ENCODE data around the gene COL4A1.
"Not testable (repeated sequence)": the region's sequence is repeated elsewhere in the genome, so short reads cannot be mapped to it uniquely, and the experiment has no call there.

COL4A1 gene

DNA sequence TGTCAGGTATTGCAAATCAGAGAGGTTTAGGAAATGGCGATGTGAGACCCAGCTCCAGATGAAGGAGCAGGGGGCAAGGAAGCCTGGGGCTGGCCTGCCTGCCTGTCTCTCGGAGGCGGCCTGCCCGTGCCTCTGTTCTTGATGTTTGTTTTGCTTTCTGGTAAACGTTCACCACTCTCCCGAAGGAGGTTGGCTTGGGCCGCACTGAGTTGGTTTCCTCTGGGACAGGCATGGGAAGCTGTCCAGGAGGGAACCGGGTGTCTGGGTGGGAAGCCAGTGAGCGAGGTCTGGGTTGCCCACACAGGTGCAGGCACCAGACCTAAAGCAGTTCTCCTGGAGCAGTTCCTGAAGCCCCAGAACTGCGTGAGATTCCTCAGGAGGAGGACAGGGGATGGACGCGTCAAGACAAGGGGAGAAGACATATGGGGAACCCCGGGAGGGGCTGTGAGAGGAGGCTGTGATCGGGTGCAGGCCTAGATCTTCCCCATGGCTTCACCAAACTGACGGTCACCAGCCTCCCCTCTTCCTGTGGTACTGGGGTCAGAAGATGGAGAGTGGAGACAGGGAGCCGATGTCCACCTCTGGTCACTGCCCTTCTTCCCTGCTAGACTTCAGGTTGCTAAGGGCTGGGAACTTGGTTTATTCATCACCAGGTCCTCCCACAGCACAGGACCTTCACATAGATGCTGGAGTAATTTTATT lies 15.3 kb upstream of the COL4A1 start:
- DNase-seq = no peak

DNA sequence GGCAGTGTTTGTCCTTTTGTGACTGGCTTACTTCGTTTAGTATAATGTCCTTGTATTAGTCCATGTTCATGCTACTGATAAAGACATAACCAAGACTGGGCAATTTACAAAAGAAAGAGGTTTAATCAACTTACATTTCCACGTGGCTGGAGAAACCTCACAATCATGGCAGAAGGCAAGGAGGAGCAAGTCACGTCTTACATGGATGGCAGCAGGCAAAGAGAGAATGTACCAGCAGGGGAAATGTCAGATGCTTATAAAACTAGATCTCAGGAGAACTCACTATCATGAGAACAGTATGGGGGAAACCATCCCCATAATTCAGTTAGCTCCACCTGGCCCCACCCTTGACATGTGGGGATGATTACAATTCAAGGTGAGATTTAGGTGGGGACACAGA lies 14.6 kb upstream of the COL4A1 start:
- not testable (repeated sequence) for DNase-seq

DNA sequence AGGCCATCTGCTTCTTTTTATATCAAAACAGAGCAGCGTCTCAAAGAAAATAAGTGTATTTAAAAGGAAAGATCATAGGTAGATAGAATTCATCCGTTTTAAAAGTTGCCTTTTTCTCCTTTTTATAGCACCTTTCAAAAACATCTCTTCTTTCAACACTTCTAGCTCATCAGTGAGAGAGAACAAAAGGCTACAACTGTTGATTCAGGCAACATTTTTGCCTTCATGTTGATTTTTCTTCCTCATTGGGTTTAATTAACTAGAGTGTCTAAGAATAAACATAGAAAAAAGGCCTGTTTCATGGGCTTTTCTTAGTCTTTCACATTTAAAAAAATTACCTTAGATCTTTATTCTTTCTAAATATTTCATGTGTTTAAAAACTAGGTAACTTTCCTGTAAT lies 13.7 kb upstream of the COL4A1 start:
- no peak for DNase-seq

DNA sequence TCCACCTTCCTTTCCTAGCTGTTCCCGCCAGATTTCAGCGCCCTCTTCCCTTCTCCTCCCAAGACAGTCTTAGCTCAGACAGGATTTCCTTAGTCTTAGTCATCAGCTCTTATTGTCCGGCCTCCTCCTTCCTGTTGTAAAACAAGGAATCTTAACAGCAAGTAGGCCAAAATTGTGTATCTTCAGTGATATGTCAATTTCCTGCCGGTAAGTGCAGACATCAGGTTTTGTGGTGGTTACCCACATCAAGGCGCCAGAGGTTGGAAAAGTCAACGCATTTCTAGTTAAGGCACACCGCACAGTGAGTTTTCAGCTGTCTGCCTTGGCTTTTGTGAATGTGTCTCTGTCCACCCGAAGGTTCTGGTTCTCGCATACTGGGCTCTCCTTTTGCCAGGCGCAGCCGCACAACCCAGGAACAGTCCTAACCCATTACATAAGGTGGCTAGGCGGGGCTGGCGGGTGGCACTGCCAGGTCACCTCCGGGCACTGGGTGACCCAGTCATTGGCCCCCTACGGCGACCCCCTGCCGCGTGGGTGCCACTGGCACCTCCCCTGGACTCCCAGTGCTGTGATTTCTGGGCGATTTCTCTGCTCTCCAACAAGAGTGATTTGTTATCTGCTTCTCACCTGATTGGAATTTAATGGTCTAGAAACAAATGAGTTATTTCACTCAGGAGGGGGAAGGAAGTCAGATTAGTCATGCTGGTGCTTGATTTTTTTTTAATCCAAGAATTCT lies 13.0 kb upstream of the COL4A1 start:
- DNase-seq = peak; percentile 34

DNA sequence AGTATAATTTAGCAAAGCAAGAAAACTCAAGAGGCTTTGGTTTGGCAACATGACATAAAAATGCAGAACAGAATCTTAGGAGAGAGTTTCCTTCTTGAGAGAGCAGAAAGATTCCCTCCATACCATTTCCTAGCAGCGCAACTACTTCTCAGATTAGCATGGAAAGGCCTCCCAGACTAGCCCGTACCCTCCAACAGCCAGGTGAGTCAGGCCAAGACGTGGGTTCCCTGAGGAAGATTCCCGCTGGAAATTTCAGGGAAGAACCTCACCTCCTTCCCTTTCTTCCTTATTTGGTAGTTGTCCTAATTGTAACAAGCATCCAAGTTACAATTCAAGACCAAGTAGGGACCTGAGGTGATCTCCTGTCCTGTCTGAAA lies 12.4 kb upstream of the COL4A1 start:
- DNase-seq = no peak

DNA sequence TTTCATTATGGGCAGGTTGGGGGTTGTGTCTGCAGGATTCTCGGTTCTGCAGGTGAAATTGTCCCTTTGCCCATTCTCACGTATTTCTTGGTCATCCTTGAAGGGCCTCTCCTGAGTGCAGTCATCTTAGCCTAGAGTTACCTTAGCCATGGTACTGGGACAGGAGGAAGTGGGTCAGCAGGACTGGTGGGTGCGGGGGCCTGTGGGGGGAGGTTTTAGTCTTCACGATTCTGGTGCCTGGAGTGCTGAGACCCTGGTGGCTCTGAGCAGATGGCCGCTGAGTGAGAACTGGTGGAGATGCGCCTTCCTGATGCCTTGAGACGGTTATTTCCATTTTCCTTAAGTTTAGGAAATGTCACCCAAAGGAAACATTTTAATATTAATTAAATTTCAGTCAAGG lies 12.0 kb upstream of the COL4A1 start:
- DNase-seq = no peak

DNA sequence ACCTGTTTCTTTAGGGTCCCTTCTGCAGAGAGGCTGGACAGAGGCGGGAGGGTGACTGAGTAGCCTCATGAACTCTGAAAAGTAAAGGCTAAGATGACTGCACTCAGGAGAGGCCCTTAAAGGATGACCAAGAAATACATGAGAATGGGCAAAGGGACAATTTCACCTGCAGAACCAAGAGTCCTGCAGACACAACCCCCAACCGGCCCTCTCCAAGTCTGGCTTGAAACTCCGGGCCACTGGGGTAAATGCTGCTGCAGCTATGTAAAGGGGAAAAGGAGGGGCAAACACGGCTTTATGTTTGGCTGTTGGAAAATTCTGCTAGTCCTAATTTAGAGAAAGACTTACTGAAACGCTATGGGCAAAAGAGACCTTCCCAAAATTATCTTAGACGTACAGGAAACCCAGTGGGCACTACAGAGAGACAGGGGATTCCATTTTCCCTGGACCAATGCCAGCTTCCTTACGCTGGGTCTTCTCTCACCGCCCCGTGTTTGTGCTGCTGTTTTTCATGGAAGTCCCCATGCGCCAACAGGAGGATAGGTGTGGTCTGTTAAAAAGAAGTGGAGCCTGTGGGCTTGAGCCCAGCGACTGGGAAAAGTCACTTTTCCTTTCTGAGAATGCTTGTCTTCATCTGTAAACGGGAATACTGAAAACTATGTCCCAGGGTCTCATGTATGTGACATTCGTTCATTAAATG lies 10.7 kb upstream of the COL4A1 start:
- DNase-seq = no peak

DNA sequence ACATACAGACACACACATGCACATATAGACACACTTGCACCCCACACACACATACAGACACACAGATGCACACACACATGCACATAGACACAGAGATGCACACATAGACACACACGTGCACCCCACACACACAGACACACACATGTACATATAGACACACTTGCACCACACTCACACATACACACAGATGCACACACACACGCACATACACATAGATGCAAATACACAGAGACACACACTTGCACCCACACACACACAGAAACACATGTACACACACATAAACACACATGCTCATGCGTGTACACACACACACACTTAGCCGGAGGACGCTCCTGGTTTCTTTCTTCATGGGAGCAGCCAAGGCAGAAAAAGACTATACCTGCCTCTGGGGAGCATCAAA lies 10.1 kb upstream of the COL4A1 start:
- DNase-seq = no peak

DNA sequence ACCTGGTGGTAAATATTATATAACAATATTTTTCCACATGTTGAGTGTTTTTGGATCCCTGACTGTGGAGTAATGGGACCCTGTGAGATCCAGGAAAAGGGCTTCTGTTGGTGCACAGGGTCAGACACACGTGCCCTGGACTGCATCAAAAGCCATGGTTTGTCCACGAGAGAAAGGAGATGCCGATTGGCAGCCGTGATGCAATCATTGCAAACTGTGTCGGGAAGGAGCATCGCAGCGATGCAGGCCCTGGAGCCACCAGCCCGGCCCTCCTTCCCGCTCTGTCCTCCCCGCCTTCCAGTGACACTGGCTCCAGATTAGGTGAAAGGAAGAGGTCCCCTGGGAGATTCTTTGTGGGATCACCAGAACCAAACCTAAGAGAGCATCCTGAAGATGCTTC lies 9.2 kb upstream of the COL4A1 start:
- DNase-seq = no peak

DNA sequence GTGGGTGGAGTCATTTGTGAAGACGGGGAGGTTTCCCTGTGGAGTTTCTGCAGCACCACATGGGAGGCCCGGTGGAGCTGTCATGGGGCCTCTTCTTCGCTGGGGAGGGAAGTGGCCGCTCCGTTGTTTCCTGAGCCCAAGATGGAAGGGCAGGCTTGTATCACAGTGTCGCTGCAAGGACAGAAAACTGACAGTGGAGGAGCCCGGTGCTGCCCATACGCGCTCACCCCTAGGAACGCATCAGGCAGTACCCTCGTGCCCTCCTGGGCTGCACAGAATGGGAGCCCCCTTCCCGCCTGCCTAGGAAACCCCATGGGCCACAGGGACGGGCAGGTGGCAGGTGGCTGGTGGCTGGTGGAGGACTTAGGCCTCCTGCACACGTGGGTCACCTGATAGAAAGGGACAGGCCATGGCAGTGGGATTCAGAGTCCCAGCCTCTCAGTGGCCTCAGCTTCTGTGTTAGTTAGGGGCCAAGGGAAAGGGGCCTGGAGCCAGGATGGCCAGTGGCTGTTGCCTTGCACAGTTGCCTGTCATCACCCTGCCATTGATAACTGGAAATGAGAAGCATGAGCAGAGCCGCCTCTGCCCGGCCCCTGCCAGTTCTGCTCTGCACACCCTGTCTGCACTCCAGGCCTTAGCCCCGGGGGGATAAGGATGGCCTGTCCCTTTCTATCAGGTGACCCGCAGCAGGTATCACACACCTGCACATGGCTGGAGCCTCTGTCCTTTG lies 7.7 kb upstream of the COL4A1 start:
- no peak for DNase-seq

DNA sequence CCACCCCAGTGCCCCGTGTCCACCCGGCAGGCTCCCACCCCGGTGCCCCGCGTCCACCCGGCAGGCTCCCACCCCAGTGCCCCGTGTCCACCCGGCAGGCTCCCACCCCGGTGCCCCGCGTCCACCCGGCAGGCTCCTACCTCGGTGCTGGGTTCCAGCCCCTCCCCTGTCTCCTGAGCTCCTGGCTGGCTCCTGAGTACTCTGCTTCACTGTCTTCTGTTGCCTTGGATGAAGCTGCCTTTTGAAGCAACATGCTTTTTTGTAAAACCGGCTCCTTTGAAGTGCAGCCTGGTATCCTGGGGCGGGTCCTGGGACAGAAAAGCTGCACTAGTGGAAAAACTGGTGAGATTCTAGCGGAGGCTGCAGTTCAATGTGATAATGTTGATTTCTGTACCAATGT lies 6.8 kb upstream of the COL4A1 start:
- not testable (repeated sequence) for DNase-seq

DNA sequence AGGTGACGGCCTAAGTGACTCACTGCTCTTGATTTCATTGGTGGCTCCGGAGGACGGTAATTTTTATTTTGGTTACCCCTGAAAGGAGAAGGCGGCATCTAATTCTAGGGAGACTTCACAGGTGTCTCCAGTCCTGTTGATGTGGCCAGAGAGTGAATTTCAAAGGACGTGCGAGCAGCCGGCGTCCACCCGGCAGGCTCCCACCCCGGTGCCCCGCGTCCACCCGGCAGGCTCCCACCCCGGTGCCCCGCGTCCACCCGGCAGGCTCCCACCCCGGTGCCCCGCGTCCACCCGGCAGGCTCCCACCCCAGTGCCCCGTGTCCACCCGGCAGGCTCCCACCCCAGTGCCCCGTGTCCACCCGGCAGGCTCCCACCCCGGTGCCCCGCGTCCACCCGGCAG lies 6.3 kb upstream of the COL4A1 start:
- not testable (repeated sequence) for DNase-seq

DNA sequence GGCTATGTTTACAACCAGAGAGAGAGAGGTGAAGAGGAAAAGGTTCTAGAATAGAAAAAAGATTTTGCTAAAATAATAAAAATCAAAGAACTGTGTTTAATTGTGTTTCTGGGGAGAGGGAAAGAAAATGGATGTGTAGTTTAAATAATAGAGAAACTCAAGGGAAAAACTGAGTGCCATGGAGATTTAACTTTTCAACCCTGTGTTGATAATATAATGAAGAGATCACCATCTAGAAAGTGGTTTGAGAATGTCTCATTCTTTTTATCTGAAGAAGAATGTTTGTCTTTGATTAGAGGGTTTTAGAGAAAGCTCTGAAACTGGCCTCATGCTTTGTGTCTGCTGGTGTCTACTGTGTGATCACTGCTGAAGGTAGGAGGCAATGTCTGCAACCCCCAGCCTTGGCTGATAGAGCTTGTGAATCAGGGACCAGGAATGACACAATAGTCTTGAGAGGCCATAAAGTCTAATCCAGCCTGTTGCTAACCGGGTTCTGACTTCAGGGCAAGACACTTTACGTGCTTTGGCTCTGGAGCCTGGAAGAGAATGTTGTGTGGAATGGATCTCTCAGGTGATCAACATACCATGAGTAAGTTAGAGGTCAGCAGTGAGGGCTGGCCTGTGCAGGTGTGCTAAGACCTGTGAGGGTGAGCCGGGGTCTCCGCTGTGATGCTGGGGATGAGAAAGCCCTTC lies 5.5 kb upstream of the COL4A1 start:
- DNase-seq = no peak

DNA sequence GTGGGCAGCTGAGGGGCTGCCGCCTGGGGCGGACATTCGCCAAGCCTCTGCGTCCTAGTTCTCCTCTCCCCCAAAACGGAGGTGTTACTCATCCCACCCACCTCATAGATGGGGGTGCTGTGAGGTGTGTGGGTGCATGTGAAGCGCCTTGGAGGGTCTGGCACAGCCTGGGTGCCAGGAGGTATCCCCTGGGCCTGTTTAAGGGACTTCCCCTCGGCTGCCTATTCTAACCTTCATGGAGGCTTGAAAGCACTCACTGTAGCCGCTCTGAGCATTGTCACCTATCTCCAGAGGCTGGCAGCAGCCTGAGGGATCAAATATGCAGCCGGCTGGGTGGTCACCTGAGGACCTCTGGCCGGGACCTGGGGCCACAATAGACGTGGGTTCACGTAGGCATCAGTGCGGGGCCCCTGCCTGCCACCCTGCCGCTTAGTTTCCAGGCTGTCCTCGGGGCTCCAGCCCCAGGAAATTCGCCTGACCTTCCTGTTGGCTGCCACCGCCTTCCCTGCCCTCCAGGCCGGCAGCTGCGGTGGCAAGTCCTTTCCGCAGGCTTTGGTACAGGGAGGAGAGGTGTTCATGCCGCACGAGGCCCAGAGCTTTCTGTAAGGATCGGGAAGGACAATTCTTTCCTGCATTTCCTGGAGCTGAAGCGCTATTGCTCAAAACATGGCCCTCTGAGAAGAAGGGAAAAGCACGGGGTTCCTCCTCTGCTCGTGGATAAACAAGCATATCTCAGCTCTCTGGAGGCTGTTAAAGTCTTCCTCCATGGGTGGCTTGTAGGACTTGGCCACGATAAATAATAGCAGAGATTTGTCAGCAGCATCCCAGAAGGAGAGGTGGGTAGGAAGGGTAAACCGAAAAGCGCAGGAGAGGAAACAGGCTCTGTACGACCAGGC lies 4.7 kb upstream of the COL4A1 start:
- no peak for DNase-seq

DNA sequence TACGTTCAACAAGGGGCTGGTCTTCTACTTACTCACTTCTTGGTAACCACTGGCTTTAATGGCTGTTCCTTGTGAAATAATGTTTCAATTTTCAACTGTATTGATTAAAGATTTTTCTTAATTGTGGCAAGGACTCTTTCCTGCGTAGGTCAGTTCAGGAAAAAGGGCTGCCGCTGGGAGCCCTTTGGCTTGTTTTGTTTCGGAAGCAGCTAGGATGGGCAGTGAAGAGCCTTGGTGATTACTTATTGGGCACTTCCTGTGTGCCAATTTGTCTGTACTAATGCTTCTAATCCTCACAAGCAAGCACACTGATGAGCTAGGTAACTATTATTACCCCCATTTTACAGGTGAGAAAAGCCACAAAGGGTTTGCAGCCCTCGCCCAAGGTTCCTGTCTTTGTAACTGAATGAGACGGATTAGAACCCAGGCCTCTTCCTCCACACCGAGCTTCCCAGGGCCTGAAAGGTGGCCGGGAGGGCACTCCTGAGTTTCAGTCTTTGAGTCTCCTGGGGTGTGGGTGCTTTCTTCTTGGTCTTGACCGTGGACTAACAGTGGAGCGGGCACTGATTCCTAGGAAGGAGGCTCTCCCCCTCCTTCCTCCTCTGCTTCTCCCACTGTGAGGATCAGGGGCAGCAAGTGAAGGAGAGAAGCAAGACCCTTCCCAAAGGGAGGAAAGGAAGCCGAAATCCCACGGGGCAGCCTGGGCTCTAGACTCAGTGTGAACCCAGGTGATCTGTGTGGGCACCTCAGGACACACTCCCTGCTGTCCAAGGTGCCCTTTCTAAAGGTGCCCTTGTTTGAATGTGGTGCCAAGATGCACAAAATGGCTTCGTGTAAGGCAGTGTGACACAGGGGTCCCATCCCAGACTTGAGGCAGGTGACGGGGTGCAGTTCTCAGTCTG lies 3.8 kb upstream of the COL4A1 start:
- DNase-seq = no peak

DNA sequence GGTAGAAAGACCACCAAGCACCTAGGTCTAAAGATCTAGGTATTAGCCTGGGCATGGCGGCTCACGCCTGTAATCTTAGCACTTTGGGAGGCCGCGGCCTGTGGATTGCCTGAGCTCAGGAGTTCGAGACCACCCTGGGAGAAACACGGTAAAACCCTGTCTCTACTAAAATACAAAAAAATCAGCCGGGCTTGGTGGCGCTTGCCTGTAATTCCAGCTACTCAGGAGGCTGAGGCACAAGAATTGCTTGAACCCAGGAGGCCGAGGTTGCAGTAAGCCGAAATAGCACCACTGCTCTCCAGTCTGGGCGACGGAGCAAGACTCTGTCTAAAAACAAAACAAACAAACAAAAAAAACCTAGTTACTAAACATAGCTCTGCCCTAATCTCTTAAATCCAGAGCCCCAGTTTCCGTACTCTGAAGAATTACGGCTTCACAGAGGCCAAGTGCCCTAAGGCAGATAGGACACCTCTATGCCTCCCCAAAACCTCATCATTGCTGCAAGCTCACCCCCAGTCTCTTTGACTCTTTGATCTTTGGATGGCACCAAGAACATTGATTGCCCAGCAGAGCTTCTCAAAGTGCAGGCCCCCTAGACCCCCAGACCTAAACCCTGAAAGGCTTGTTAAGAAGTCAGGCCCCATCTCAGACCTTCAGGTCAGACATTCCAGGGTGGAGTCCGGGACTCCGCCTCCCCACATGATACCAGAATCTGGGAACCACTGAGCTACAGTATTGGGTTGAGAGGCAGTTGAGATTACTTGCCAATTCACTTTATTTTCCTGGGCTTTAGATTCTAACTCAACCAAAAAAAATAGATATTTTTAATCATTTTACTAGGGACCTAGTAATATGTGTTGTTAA lies 2.9 kb upstream of the COL4A1 start:
- no peak for DNase-seq

DNA sequence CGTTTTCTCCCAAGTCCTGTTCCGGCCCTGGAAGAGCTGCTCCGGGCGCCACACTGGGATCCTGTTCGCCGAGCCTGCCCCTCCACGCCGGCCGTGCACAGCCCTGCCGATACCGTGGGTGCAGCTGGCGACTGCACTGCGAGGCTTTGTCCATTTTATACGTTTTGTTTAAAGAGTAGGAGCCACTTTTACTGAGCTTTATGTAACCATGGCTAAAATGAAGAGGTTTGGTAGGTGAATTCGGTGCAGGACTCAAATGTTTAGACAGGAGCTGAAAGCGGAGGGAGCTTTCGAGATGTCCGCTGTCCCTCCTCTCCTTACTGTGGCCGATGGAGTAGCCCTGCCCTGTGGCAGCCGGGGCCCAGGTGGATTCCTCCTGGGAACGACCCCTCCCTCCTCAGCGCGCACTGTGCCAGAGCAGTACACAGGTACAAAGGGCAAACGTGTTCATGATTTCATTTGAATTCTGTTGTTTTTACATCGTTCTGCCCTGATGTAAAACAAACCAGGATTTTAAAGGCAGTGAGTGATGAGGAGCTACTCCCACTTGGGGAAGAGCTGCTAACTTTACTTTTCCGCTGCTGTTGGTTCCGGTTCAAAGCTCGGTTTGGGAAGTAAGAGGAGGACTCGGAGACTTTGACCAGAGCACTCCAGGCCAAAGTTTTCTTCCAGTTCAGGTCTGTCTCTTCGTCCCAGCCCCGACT lies 1.9 kb upstream of the COL4A1 start:
- DNase-seq = no peak

DNA sequence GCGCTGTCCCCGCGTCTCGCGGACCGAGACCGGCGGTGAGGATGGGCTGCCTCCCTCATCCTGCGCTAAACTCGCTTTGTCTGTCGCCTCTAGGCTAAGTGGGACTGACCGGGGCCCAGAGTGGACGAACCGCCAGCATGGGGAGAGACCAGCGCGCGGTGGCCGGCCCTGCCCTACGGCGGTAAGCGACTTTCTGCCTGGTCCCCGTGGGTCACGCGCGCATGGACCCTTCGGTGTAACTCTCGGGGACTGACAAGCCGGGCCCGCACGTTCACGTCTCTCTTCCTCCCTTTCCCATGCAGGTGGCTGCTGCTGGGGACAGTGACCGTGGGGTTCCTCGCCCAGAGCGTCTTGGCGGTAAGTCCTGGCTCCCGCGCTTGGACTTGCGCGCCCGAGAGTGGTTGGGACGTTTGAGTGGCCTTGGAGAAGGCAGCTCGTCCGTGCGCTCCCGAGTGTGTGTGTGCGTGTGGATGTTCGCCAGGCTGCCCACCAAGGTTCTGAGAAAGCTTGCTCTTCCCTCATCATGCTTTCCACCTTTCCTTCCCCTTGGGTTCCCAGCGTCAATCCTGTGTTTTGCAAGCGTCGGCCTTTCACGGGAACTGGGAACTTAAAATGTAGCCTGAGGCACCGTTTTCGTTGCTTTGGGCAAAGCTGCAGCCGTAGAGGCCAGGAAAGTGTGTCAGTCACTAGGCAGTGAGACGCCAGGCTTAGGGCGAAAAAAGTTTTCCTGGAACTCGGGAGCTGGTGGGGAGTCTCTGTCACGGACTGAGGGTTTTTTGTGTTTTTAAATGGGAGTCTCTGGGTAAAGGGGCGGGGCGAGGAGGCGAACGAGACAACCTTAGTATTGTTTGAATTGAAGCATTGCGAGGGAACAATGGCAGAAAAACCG lies 1.1 kb upstream of the COL4A1 start:
- no peak for DNase-seq

Data from CD4-positive, alpha-beta T cell treated with Interleukin-6 for 4 hours (primary cell).